Cardiac septum (tissue), 1 donor: ENCODE results near the gene NR6A1. TPM values are rescaled to one million over a fixed set of nuclear protein-coding genes. Genes with fewer than 3 reads are reported as not detected.
A peak's percentile ranks its signal among the peaks of the same experiment; 100 is the strongest.

Source experiments
- DNase-seq: peaks from one replicate; pipeline ENCODE4 v3.0.0-alpha.2; 2020; ENCODE audit warnings: low spot score
- intact Hi-C: fragments of 100-400 bp; cut with DNase I; formaldehyde crosslinking; loops from one replicate; pipeline ENCODE4 v1.14.0; 2022
- total RNA-seq: library from RNA; stranded (reverse); fragmentation: NEBNext Ultra II Directional; extraction: Animal tissue kit (Norgen Biotek cat#: 25700); gene quantifications from one replicate; pipeline ENCODE4 v1.2.1, GENCODE V29; 2021
- donor health status: DM: no; HTN: no; CAD: no.

NR6A1 gene
- total RNA-seq, 1 donor from 2014 or later: 2.2 TPM

- intact Hi-C loops: no loop called here
Observed at GRCh38 chr9:124675261-124676158, 95.6 kb downstream of the NR6A1 start.

GRCh38 chr9:124674651-124675050 lies 96.5 kb downstream of the NR6A1 start:
- intact Hi-C loops: no loop called here

More at GRCh38 chr9:124675261-124676158, 95.6 kb downstream of the NR6A1 start:
- no peak for DNase-seq

GRCh38 chr9:124673063-124673462 lies 98.0 kb downstream of the NR6A1 start:
- intact Hi-C loops: no loop called here
- no peak for DNase-seq

More at GRCh38 chr9:124674651-124675050, 96.5 kb downstream of the NR6A1 start:
- DNase-seq: no peak

GRCh38 chr9:124671861-124672260 lies 99.2 kb downstream of the NR6A1 start:
- intact Hi-C loops: no loop called here
- DNase-seq: no peak

GRCh38 chr9:124666642-124667041 lies 104.5 kb downstream of the NR6A1 start:
- intact Hi-C loops: no loop called here
- DNase-seq: no peak

- intact Hi-C loops: no loop called here
- DNase-seq: no peak
Observed at GRCh38 chr9:124665391-124666058, 105.6 kb downstream of the NR6A1 start.

- intact Hi-C loops: no loop called here
- DNase-seq: no peak
Observed at GRCh38 chr9:124664143-124664542, 107.0 kb downstream of the NR6A1 start.

- DNase-seq: no peak
- intact Hi-C loops: no loop called here
Observed at GRCh38 chr9:124663046-124663961, 107.8 kb downstream of the NR6A1 start.

- intact Hi-C loops: no loop called here
- DNase-seq: no peak
Observed at GRCh38 chr9:124662561-124662960, 108.5 kb downstream of the NR6A1 start.

GRCh38 chr9:124661271-124661670 lies 109.8 kb downstream of the NR6A1 start:
- intact Hi-C loops: no loop called here
- DNase-seq: no peak

GRCh38 chr9:124660341-124660801 lies 110.7 kb downstream of the NR6A1 start:
- no peak for DNase-seq
- intact Hi-C loops: no loop called here

GRCh38 chr9:124659099-124659659 lies 111.9 kb downstream of the NR6A1 start:
- intact Hi-C loops: loop anchor here (5.0 kb wide), 1 partner anchor 37 kb away; no protein-coding TSS in a partner anchor
- DNase-seq: peak; percentile 84

- intact Hi-C loops: loop anchor here (5.0 kb wide), 1 partner anchor 36 kb away; no protein-coding TSS in a partner anchor
- DNase-seq: peak; percentile 79
Observed at GRCh38 chr9:124658165-124659017, 112.7 kb downstream of the NR6A1 start.

- no peak for DNase-seq
- intact Hi-C loops: loop anchor here (5.0 kb wide), 1 partner anchor 35 kb away; no protein-coding TSS in a partner anchor
Observed at GRCh38 chr9:124657516-124657915, 113.6 kb downstream of the NR6A1 start.

GRCh38 chr9:124654431-124654830 lies 116.7 kb downstream of the NR6A1 start:
- DNase-seq: no peak
- intact Hi-C loops: no loop called here

GRCh38 chr9:124652615-124653393 lies 118.3 kb downstream of the NR6A1 start:
- no peak for DNase-seq
- intact Hi-C loops: no loop called here

- intact Hi-C loops: no loop called here
Observed at GRCh38 chr9:124652203-124652602, 118.9 kb downstream of the NR6A1 start.

More at GRCh38 chr9:124652203-124652602, 118.9 kb downstream of the NR6A1 start:
- no peak for DNase-seq
